Measurements from ENCODE around the gene ZNF558. TPM values are rescaled to one million over a fixed set of nuclear protein-coding genes. Genes with fewer than 3 reads are reported as not detected.

Gene ZNF558
- total RNA-seq, 1 experiment from 2014 or later, result 30.2 TPM

- peaks cover 38 to 62% of the 10 kb centered on the region in 2 experiments for H3K9me3 Mint-ChIP-seq
- no peak overlapping the region for H3K14ac ChIP-seq (ENCODE audit: insufficient read depth, low read length)
- no peak overlapping the region for H2BK20ac ChIP-seq (ENCODE audit: low read depth, low read length, poor library complexity, severe bottlenecking)
- no peak overlapping the region for H2BK5ac ChIP-seq (ENCODE audit: insufficient read length, low read length)
- no peak overlapping the region for H3K27ac Mint-ChIP-seq
- no peak overlapping the region for H2AK5ac ChIP-seq (ENCODE audit: insufficient read length, low read length)
- no peak for DNase-seq
- no peak overlapping the region for H2BK120ac ChIP-seq (ENCODE audit: low read depth, low read length, poor library complexity, severe bottlenecking)
- H3K4me2 ChIP-seq (ENCODE audit: insufficient read depth, insufficient read length, low read length), result no peak overlapping the region
- H2BK15ac ChIP-seq (ENCODE audit: low read depth, low read length), result no peak overlapping the region
- H3K27ac ChIP-seq (ENCODE audit: insufficient read length, low read depth, low read length), result no peak overlapping the region
- H3K56ac ChIP-seq (ENCODE audit: insufficient read length, low read depth, low read length), result no peak overlapping the region
- peaks cover 5 to 38% (median 13%) of the 10 kb centered on the region in 3 experiments; a peak in 5 of 7 replicates for H3K36me3 Mint-ChIP-seq (ENCODE audit: insufficient read depth in 1 of 3, low read depth in 3 of 3)
- no peak overlapping the region for H3K23ac ChIP-seq (ENCODE audit: insufficient read length, low read depth, low read length)
- no peaks in the 10 kb centered on the region for H3K23me2 ChIP-seq (ENCODE audit: insufficient read length, low read depth, low read length, poor library complexity, severe bottlenecking)
- no peaks in the 10 kb centered on the region for H3K79me1 ChIP-seq (ENCODE audit: insufficient read depth, low read depth, low read length, poor library complexity, severe bottlenecking)
- H3K9ac ChIP-seq (ENCODE audit: extremely low read depth, insufficient read length, low read length), result no peak overlapping the region
- no peak overlapping the region for H2AFZ ChIP-seq (ENCODE audit: low read length)
- H4K20me1 ChIP-seq (ENCODE audit: control insufficient read depth, insufficient read depth, insufficient read length), result no peaks in the 10 kb centered on the region
- no peak overlapping the region for H4K91ac ChIP-seq (ENCODE audit: insufficient read length, low read depth, low read length)
- H3K9me3 ChIP-seq (ENCODE audit: control insufficient read depth, low read depth, low read length), result peaks cover 90% of the 10 kb centered on the region
- H4K5ac ChIP-seq (ENCODE audit: insufficient read length, low read depth, low read length), result no peak overlapping the region
- H3K4me1 Mint-ChIP-seq, result no peaks in the 10 kb centered on the region
- H3K4ac ChIP-seq (ENCODE audit: low read depth, low read length), result no peak overlapping the region
- H3K4me3 Mint-ChIP-seq, result no peak overlapping the region
- no peak overlapping the region for H2BK12ac ChIP-seq (ENCODE audit: insufficient read length, low read depth, low read length)
- H3K27me3 Mint-ChIP-seq (ENCODE audit: low read depth), result peaks cover 4% of the 10 kb centered on the region
- H3K79me2 ChIP-seq (ENCODE audit: insufficient read depth, low read length), result no peaks in the 10 kb centered on the region
- H3T11ph ChIP-seq (ENCODE audit: low read length), result no peak overlapping the region
- H4K8ac ChIP-seq (replicated peaks; ENCODE audit: insufficient read length, low read depth, low read length), result no peak overlapping the region
- H3K4me1 ChIP-seq (ENCODE audit: insufficient read depth, low read length), result no peaks in the 10 kb centered on the region
- TF ChIP-seq CTCF (conservative IDR thresholded peaks at IDR 0.05), result no peak
- no peaks in the 10 kb centered on the region for H3K27me3 ChIP-seq (ENCODE audit: insufficient read depth, low read length)
- H3K18ac ChIP-seq (ENCODE audit: insufficient read length, low read depth, low read length), result no peak overlapping the region
Observed at GRCh38 chr19:8881512-8881911, 49.4 kb upstream of the ZNF558 start.

Data from H9 (cell line).